Neural cell (in vitro differentiated cells): ENCODE results near the gene HUWE1. TPM values are rescaled to one million over a fixed set of nuclear protein-coding genes. Genes with fewer than 3 reads are reported as not detected.

Source experiments
- H2AFZ ChIP-seq: fragments of 200-600, 300-800 bp; sonication (generic), shearing (Covaris generic); 2 replicates; pipeline ENCODE4 v1.6.0; 2014; ENCODE audit warnings: low read depth, mild to moderate bottlenecking, antibody characterized with exemption, low read length, moderate library complexity
- H3F3A ChIP-seq: fragments of 200-600 bp; shearing (Covaris generic); 2 replicates; pipeline ENCODE4 v1.6.1; 2016; ENCODE audit warnings: mild to moderate bottlenecking, moderate library complexity, mixed read lengths, antibody characterized with exemption, low read length; ENCODE audit not compliant: insufficient read depth, poor library complexity, severe bottlenecking
- H3K27ac ChIP-seq: fragments of 200-600, 300-800 bp; sonication (generic), shearing (Covaris generic); 2 replicates; pipeline ENCODE4 v1.5.1; 2014; ENCODE audit warnings: mild to moderate bottlenecking, low read length, moderate library complexity
- H3K27me3 ChIP-seq: fragments of 300-800, 200-600 bp; sonication (generic), shearing (Covaris generic); 2 replicates; pipeline ENCODE4 v1.6.0; 2014; ENCODE audit warnings: mild to moderate bottlenecking, low read depth, low read length, moderate library complexity; ENCODE audit not compliant: insufficient read depth
- H3K36me3 ChIP-seq: fragments of 300-800, 200-600 bp; sonication (generic), shearing (Covaris generic); 2 replicates; pipeline ENCODE4 v1.5.1; 2014; ENCODE audit warnings: mild to moderate bottlenecking, antibody characterized with exemption, low read length, moderate library complexity; ENCODE audit not compliant: insufficient read depth
- H3K4me2 ChIP-seq: fragments of 300-800, 200-600 bp; sonication (generic), shearing (Covaris generic); 2 replicates; pipeline ENCODE4 v1.6.0; 2014; ENCODE audit warnings: mild to moderate bottlenecking, low read length
- H3K4me3 ChIP-seq: fragments of 300-800, 200-600 bp; sonication (generic), shearing (Covaris generic); 2 replicates; pipeline ENCODE4 v1.5.1; 2014; ENCODE audit warnings: mild to moderate bottlenecking, low read length, moderate library complexity
- H3K79me2 ChIP-seq: fragments of 200-600 bp; shearing (Covaris generic); replicated peaks from 2 replicates; pipeline ENCODE4 v1.6.0; 2014; ENCODE audit warnings: mild to moderate bottlenecking, low read length, moderate library complexity; ENCODE audit not compliant: insufficient read depth
- H3K9ac ChIP-seq: fragments of 300-800, 200-600 bp; sonication (generic), shearing (Covaris generic); 2 replicates; pipeline ENCODE4 v1.6.1; 2016; ENCODE audit warnings: mild to moderate bottlenecking, low read length, mixed read lengths
- H3K9me2 ChIP-seq: fragments of 200-600 bp; shearing (Covaris generic); 2 replicates; pipeline ENCODE4 v1.6.1; 2016; ENCODE audit warnings: mild to moderate bottlenecking, low read length, mixed read lengths; ENCODE audit not compliant: insufficient read depth
- H3K9me3 ChIP-seq: fragments of 200-600, 300-800 bp; sonication (generic), shearing (Covaris generic); 2 replicates; pipeline ENCODE4 v1.6.1; 2016; ENCODE audit warnings: mild to moderate bottlenecking, mixed run types, low read length, moderate library complexity, mixed read lengths
- H4K20me1 ChIP-seq: fragments of 200-600 bp; shearing (Covaris generic); 2 replicates; pipeline ENCODE4 v1.6.1; 2016; ENCODE audit warnings: mild to moderate bottlenecking, mixed run types; ENCODE audit not compliant: insufficient read depth
- EP300 ChIP-seq: fragments of 450-650 bp; conservative IDR thresholded peaks from 2 replicates; pipeline ENCODE4 v1.6.1; 2014; ENCODE audit warnings: antibody characterized with exemption, mild to moderate bottlenecking, moderate library complexity; ENCODE audit not compliant: poor library complexity, severe bottlenecking
- EZH2 ChIP-seq: fragments of 200-600, 300-800 bp; shearing (Covaris generic), sonication (generic); IDR thresholded peaks from 2 replicates; pipeline ENCODE4 v1.6.1; 2014; ENCODE audit warnings: antibody characterized with exemption, low read length, borderline replicate concordance, mild to moderate bottlenecking; ENCODE audit not compliant: insufficient read depth, poor library complexity, severe bottlenecking
- MXI1 ChIP-seq: fragments of 450-650 bp; conservative IDR thresholded peaks from 2 replicates; pipeline ENCODE4 v1.6.1; 2014; ENCODE audit warnings: antibody characterized with exemption, mild to moderate bottlenecking; ENCODE audit not compliant: poor library complexity, severe bottlenecking
- POLR2AphosphoS5 ChIP-seq: IDR thresholded peaks from 2 replicates; pipeline ENCODE4 v1.6.1; 2012
- RAD21 ChIP-seq: fragments of 450-650 bp; conservative IDR thresholded peaks from 2 replicates; pipeline ENCODE4 v1.6.1; 2014; ENCODE audit warnings: antibody characterized with exemption, mild to moderate bottlenecking, moderate library complexity
- SMC3 ChIP-seq: fragments of 450-650 bp; conservative IDR thresholded peaks from 2 replicates; pipeline ENCODE4 v1.6.1; 2014; ENCODE audit warnings: antibody characterized with exemption, mild to moderate bottlenecking, moderate library complexity; ENCODE audit not compliant: poor library complexity
- TAF1 ChIP-seq: IDR thresholded peaks from 2 replicates; pipeline ENCODE4 v1.6.1; 2012; ENCODE audit warnings: low read depth
- polyA plus RNA-seq: library from polyadenylated mRNA; depleted of rRNA; stranded (reverse); fragments of >200 nt; gene quantifications from 2 replicates; pipeline ENCODE4 v1.2.3, GENCODE V29; 2014
- TF ChIP-seq, protein P1 (sequence below): IDR thresholded peaks from 2 replicates; pipeline ENCODE4 v1.6.1; 2012; ENCODE audit warnings: borderline replicate concordance
- TF ChIP-seq, protein P2 (sequence below): fragments of 450-650 bp; IDR thresholded peaks from 2 replicates; pipeline ENCODE4 v1.5.1; 2014; ENCODE audit warnings: antibody characterized with exemption, mild to moderate bottlenecking, moderate library complexity; ENCODE audit not compliant: poor library complexity, severe bottlenecking

Gene HUWE1
- polyA plus RNA-seq, 1 donor from 2014 or later = 25.0 TPM

DNA sequence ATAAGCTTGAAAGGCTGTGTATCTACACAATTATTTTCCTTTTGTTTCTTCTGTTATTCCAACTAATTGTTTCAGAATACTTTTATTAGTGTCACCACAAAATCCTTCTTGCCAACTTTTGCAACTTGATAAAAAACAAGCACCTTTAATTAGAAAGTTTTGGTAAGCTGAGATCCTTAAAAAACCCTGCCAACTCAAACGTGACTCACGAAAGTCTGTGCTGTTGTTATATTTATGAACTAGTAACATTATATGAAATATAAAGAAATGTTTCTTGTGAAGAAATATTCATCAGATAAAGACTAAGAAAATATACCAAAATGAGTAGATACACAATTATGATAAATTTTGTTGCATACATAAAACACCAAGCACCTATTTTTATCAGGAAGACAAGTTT, 49.0 kb downstream of the HUWE1 start:
- Histone ChIP-seq H3K9ac (no peak overlapping the region), H3K9me3 (no peaks in the 10 kb centered on the region), H3K79me2 (no peaks in the 10 kb centered on the region), H3K36me3 (no peaks in the 10 kb centered on the region), H4K20me1 (no peaks in the 10 kb centered on the region), H3K4me3 (no peak overlapping the region), H3F3A (no peaks in the 10 kb centered on the region), H3K27me3 (no peaks in the 10 kb centered on the region), H3K9me2 (no peaks in the 10 kb centered on the region), H3K27ac (no peak overlapping the region), H3K4me2 (no peak overlapping the region), H2AFZ (no peak overlapping the region)
- TF ChIP-seq, protein P1, sequence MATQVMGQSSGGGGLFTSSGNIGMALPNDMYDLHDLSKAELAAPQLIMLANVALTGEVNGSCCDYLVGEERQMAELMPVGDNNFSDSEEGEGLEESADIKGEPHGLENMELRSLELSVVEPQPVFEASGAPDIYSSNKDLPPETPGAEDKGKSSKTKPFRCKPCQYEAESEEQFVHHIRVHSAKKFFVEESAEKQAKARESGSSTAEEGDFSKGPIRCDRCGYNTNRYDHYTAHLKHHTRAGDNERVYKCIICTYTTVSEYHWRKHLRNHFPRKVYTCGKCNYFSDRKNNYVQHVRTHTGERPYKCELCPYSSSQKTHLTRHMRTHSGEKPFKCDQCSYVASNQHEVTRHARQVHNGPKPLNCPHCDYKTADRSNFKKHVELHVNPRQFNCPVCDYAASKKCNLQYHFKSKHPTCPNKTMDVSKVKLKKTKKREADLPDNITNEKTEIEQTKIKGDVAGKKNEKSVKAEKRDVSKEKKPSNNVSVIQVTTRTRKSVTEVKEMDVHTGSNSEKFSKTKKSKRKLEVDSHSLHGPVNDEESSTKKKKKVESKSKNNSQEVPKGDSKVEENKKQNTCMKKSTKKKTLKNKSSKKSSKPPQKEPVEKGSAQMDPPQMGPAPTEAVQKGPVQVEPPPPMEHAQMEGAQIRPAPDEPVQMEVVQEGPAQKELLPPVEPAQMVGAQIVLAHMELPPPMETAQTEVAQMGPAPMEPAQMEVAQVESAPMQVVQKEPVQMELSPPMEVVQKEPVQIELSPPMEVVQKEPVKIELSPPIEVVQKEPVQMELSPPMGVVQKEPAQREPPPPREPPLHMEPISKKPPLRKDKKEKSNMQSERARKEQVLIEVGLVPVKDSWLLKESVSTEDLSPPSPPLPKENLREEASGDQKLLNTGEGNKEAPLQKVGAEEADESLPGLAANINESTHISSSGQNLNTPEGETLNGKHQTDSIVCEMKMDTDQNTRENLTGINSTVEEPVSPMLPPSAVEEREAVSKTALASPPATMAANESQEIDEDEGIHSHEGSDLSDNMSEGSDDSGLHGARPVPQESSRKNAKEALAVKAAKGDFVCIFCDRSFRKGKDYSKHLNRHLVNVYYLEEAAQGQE = no peak

DNA sequence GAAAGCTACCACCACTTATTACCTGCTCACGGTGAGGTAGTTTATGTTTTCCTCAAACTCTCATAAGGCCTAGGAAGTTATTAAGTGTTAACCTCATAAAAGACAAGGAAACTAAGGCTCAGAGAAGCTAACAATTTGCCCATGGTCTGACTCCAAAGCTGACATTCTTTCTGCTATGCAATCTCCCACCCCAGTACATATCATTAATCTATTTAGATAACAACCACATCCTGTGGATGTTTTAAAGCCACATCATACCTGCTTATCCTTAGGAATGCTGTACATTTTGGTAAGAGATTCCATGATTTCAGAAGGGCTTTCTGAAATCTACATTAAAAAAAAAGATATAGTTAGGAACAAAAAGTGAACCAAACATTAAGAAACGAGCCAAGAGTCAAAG, 55.4 kb downstream of the HUWE1 start:
- Histone ChIP-seq H3K27ac (no peak overlapping the region), H3K9me2 (no peaks in the 10 kb centered on the region), H3K9me3 (no peaks in the 10 kb centered on the region), H3F3A (no peaks in the 10 kb centered on the region), H4K20me1 (no peaks in the 10 kb centered on the region), H3K4me3 (no peak overlapping the region), H3K9ac (no peak overlapping the region), H3K4me2 (no peak overlapping the region), H3K36me3 (no peaks in the 10 kb centered on the region), H3K27me3 (no peaks in the 10 kb centered on the region), H2AFZ (no peak overlapping the region), H3K79me2 (no peaks in the 10 kb centered on the region)
- TF ChIP-seq, protein P2, sequence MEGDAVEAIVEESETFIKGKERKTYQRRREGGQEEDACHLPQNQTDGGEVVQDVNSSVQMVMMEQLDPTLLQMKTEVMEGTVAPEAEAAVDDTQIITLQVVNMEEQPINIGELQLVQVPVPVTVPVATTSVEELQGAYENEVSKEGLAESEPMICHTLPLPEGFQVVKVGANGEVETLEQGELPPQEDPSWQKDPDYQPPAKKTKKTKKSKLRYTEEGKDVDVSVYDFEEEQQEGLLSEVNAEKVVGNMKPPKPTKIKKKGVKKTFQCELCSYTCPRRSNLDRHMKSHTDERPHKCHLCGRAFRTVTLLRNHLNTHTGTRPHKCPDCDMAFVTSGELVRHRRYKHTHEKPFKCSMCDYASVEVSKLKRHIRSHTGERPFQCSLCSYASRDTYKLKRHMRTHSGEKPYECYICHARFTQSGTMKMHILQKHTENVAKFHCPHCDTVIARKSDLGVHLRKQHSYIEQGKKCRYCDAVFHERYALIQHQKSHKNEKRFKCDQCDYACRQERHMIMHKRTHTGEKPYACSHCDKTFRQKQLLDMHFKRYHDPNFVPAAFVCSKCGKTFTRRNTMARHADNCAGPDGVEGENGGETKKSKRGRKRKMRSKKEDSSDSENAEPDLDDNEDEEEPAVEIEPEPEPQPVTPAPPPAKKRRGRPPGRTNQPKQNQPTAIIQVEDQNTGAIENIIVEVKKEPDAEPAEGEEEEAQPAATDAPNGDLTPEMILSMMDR = no peak
- no peak for TF ChIP-seq POLR2AphosphoS5
- no peak for TF ChIP-seq TAF1
- TF ChIP-seq EP300 = no peak
- TF ChIP-seq MXI1 = no peak
- TF ChIP-seq SMC3 = no peak
- TF ChIP-seq RAD21 = no peak
- no peak for TF ChIP-seq EZH2
- TF ChIP-seq, protein P1 = no peak
